ENCODE results near the gene RPP25L. TPM values are rescaled to one million over a fixed set of nuclear protein-coding genes. Genes with fewer than 3 reads are reported as not detected.

Gene RPP25L
- total and polyA plus RNA-seq, 10 of the 15 experiments (the other 5 are each of a cell fraction or from before 2014, with no cell fraction given), result 7.7 to 30.2 (median 16.8) TPM

DNA sequence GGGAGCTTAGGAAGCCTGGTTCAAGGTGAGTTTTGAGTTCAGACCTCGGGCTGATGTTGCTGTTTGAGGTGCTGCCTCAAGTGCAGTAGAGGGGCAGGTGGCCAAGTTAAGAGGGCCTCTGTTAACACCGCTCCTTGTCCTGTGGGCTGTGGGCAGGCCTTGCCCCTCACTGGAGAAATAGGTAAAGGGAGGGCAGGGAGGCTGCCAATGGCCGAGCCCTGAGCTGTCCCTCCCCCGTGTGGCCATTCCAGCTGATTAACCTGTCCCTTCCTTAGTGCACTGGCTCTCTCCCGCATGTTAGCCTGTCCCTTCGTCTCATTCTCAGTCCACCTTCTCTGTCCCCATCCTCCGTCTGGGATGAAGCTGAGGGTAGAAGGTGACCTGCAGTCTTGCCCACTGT lies 43.8 kb downstream of the RPP25L start:
- TF ChIP-seq CBX5 (IDR thresholded peaks at IDR 0.05; ENCODE audit: low read depth), result no peak
- TF ChIP-seq RAD51 (IDR thresholded peaks at IDR 0.05), result no peak
- TF ChIP-seq, protein P1, sequence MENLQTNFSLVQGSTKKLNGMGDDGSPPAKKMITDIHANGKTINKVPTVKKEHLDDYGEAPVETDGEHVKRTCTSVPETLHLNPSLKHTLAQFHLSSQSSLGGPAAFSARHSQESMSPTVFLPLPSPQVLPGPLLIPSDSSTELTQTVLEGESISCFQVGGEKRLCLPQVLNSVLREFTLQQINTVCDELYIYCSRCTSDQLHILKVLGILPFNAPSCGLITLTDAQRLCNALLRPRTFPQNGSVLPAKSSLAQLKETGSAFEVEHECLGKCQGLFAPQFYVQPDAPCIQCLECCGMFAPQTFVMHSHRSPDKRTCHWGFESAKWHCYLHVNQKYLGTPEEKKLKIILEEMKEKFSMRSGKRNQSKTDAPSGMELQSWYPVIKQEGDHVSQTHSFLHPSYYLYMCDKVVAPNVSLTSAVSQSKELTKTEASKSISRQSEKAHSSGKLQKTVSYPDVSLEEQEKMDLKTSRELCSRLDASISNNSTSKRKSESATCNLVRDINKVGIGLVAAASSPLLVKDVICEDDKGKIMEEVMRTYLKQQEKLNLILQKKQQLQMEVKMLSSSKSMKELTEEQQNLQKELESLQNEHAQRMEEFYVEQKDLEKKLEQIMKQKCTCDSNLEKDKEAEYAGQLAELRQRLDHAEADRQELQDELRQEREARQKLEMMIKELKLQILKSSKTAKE (IDR thresholded peaks at IDR 0.05; ENCODE audit: low read depth, poor library complexity, severe bottlenecking), result no peak
- no peak for TF ChIP-seq SIN3A (IDR thresholded peaks at IDR 0.05; ENCODE audit: low read depth, low read length)
- no peak for TF ChIP-seq RFX5 (IDR thresholded peaks at IDR 0.05; ENCODE audit: low read depth, low read length)
- TF ChIP-seq SUPT20H (IDR thresholded peaks at IDR 0.05; ENCODE audit: borderline replicate concordance, control insufficient read depth, low read depth, low read length), result no peak
- no peak for TF ChIP-seq SMARCA5 (IDR thresholded peaks at IDR 0.05)
- no peak for TF ChIP-seq NR2F1 (conservative IDR thresholded peaks at IDR 0.05)
- TF ChIP-seq CBFB (IDR thresholded peaks at IDR 0.05; ENCODE audit: low read depth), result no peak
- TF ChIP-seq EED (IDR thresholded peaks at IDR 0.05; ENCODE audit: low read depth), result no peak
- H3K9ac ChIP-seq (ENCODE audit: control insufficient read depth, insufficient read depth, low read length), result no peak overlapping the region

More for the DNA sequence above, 43.8 kb downstream of the RPP25L start:
- Histone ChIP-seq H3K27me3 (replicated peaks in 1 of 2; ENCODE audit: control insufficient read depth in 2 of 2, insufficient read depth in 2 of 2, low read length in 1 of 2) (peaks cover 6 to 9% of the 10 kb centered on the region in 2 experiments; a peak in 3 of 4 replicates), H3K4me2 (ENCODE audit: control insufficient read depth, insufficient read depth) (no peak overlapping the region), H3K79me2 (ENCODE audit: control insufficient read depth, insufficient read depth, low read length) (no peaks in the 10 kb centered on the region), H2AFZ (ENCODE audit: control insufficient read depth, low read depth, low read length) (no peak overlapping the region), H4K20me1 (ENCODE audit: control insufficient read depth, insufficient read depth) (peaks cover 3% of the 10 kb centered on the region; the same call in 1 of the 2 replicates), H3K36me3 (ENCODE audit: control insufficient read depth in 2 of 2, insufficient read depth in 2 of 2, low read length in 1 of 2) (no peaks in the 10 kb centered on the region), H3K4me1 (ENCODE audit: control insufficient read depth, insufficient read depth, low read length) (no peaks in the 10 kb centered on the region), H3K27ac (ENCODE audit: control insufficient read depth, insufficient read depth) (no peak overlapping the region), H3K9me3 (replicated peaks; ENCODE audit: control insufficient read depth, insufficient read depth, low read length) (no peaks in the 10 kb centered on the region), H3K4me3 (no peak overlapping the region)
- ATAC-seq, result no peak
- DNase-seq (ENCODE audit: low read depth, low spot score), result no peak
- CTCF ChIA-PET, result no interaction called here
- POLR2A ChIA-PET, result no interaction called here
- WGBS (ENCODE audit: insufficient coverage, insufficient replicate concordance, low lambda C conversion rate, missing lambda C conversion rate), result 50% methylated on average over 7 of the region's 7 CpGs
- FAIRE-seq, result no peak
- intact Hi-C loops (cut with micrococcal nuclease; ENCODE audit: unreplicated experiment) (no loop called here), in situ Hi-C loops (cut with MboI) (no loop called here)
- no TSS peak for BruUV-seq (replicated peaks)
- RAD21 ChIA-PET (ENCODE audit: unreplicated experiment), result no interaction called here
- SMC1A ChIA-PET (ENCODE audit: uncharacterized antibody, unreplicated experiment), result interaction anchor here (0.5 kb wide), 1 partner anchor 124 kb away, joined by 3 read pairs; no protein-coding TSS in a partner anchor

Measured in GM12878 (cell line).